GM12878 (cell line): ENCODE measurements around the gene POFUT2.

ENCODE experiments used
- ATF7 ChIP-seq: fragments of 450-650 bp; IDR thresholded peaks from 2 replicates; pipeline ENCODE4 v1.6.1; 2016; ENCODE audit warnings: low read depth, mild to moderate bottlenecking
- CEBPB ChIP-seq, 2 experiments: fragments of 150-350 bp in 1 of 2; IDR thresholded peaks; 2 replicates each; pipeline ENCODE4 v1.6.1; 2012 to 2014; ENCODE audit warnings: low read depth in 2 of 2, low read length in 2 of 2, borderline replicate concordance in 1 of 2, inconsistent platforms in 1 of 2
- CTCF ChIP-seq, 3 experiments: IDR thresholded peaks in 2 of 3; conservative IDR thresholded peaks in 1 of 3; 2 replicates each; pipeline ENCODE4 v1.5.1; 2011; ENCODE audit warnings: low read depth in 3 of 3, low read length in 3 of 3, mild to moderate bottlenecking in 3 of 3, control low read depth in 2 of 3, moderate library complexity in 2 of 3, inconsistent platforms in 1 of 3, mixed read lengths in 1 of 3; ENCODE audit not compliant: control insufficient read depth in 2 of 3, insufficient read depth in 1 of 3; ENCODE audit errors: extremely low read depth in 1 of 3
- NFIC ChIP-seq: IDR thresholded peaks from 2 replicates; pipeline ENCODE4 v1.6.1; 2012; ENCODE audit warnings: low read depth, mild to moderate bottlenecking, inconsistent platforms, low read length, moderate library complexity
- SP1 ChIP-seq: IDR thresholded peaks from one replicate; pipeline ENCODE4 v1.6.1; 2011; ENCODE audit warnings: low read depth, low read length
- TARDBP ChIP-seq: IDR thresholded peaks from 2 replicates; pipeline ENCODE4 v1.6.1; 2016; ENCODE audit warnings: borderline replicate concordance
- YY1 ChIP-seq: IDR thresholded peaks from 2 replicates; pipeline ENCODE4 v1.6.1; 2011; ENCODE audit warnings: low read depth, mild to moderate bottlenecking, low read length
- ZBTB33 ChIP-seq: fragments of 450-650 bp; IDR thresholded peaks from 2 replicates; pipeline ENCODE4 v1.6.1; 2017; ENCODE audit warnings: mild to moderate bottlenecking

GRCh38 chr21:45300786-45301520, 13.3 kb upstream of the POFUT2 start:
- no peak for TF ChIP-seq CEBPB (IDR thresholded peaks at IDR 0.05; ENCODE audit: borderline replicate concordance in 1 of 2, low read depth in 2 of 2, low read length in 2 of 2)
- TF ChIP-seq NFIC = no peak
- no peak for TF ChIP-seq ZBTB33
- TF ChIP-seq TARDBP = no peak
- TF ChIP-seq SP1 = no peak
- TF ChIP-seq YY1 = no peak
- TF ChIP-seq CTCF (IDR thresholded peaks at IDR 0.05 in 2 of 3, conservative IDR thresholded peaks at IDR 0.05 in 1 of 3; ENCODE audit: control insufficient read depth in 2 of 3, extremely low read depth in 1 of 3, insufficient read depth in 1 of 3, low read depth in 3 of 3, low read length in 3 of 3) = no peak
- no peak for TF ChIP-seq ATF7
